ENCODE results near the gene MELK. TPM values are rescaled to one million over a fixed set of nuclear protein-coding genes. Genes with fewer than 3 reads are reported as not detected.

MELK gene
- total and polyA plus RNA-seq, 2 of the 13 experiments (the other 11 are each of a cell fraction or from before 2014, with no cell fraction given), result 16.7 to 50.4 TPM

DNA sequence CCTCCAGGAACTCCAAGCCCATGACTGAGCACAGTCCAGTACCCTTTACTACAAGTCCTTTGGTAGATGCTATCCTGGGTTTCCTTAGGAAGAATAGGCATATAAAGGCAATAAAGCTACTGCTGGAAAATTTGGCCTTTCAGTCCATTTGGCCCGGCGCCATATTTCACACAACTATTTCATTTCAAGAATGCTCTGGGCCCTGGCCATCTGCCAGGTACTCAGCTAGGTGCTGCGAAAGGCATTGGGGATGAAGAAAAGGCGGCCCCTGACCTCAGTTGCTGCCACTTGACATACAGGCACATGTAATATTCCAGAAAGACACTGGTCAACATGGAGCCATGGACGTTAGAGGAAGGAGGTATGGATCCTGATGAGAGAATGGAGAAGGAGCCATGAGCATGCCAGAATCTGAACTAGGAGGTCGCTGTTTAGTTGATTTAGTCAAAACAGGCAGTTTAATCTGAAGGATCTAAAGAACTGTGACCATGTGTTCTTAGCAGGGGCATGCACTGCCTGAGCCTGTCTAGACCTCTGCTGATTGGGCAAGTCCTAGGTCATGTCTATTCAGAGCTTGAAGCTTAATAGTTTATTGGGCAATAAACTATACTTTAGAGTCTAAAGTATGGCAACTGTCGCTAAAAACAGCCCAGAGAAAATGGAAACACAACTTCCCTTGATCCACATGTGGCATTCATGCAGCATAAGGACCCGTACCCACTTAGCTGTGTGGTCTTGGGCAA, 149.3 kb downstream of the MELK start:
- no peak overlapping the region for H3K4me2 ChIP-seq (ENCODE audit: low read depth, low read length)
- ChIA-PET CTCF (ENCODE audit: low intra/inter-chr PET ratio, low total read pairs) (no interaction called here), POLR2A (no interaction called here)
- BruUV-seq (replicated peaks), result no TSS peak
- 47% methylated on average over 8 of the region's 8 CpGs for WGBS (ENCODE audit: low lambda C conversion rate)
- DNase-seq (ENCODE audit: low spot score), result no peak
- no peaks in the 10 kb centered on the region for H3K79me2 ChIP-seq (ENCODE audit: insufficient read depth, low read length)
- FAIRE-seq, result no peak
- no peaks in the 10 kb centered on the region for H3K4me1 ChIP-seq (ENCODE audit: insufficient read depth, low read length)
- no peak overlapping the region for H3K9ac ChIP-seq (ENCODE audit: insufficient read depth, low read depth, low read length)
- no peaks in the 10 kb centered on the region for H4K20me1 ChIP-seq (ENCODE audit: insufficient read depth, low read length)
- H3K27me3 ChIP-seq (ENCODE audit: control insufficient read depth in 1 of 2, insufficient read depth in 2 of 2, low read length in 2 of 2), result peaks cover 0 to 14% of the 10 kb centered on the region in 2 experiments; a peak in 2 of 5 replicates
- ATAC-seq, result no peak
- H3K36me3 ChIP-seq (replicated peaks in 1 of 2; ENCODE audit: control insufficient read depth in 1 of 2, insufficient read depth in 2 of 2, low read length in 2 of 2), result no peaks in the 10 kb centered on the region
- no peak overlapping the region for H3K27ac ChIP-seq (ENCODE audit: extremely low read length, insufficient read depth, low read length)
- no peak overlapping the region for H2AFZ ChIP-seq (ENCODE audit: low read length)
- H3K4me3 ChIP-seq (replicated peaks in 1 of 3; ENCODE audit: insufficient read depth in 1 of 3, low read depth in 2 of 3, low read length in 3 of 3), result no peak overlapping the region
- in situ Hi-C loops (cut with HindIII; ENCODE audit: extremely low pct_ligation_motif_present, low pct_unique_long_range_greater_than_20kb), result no loop called here
- H3K9me3 ChIP-seq (ENCODE audit: low read length), result no peaks in the 10 kb centered on the region
- intact Hi-C loops (cut with micrococcal nuclease; ENCODE audit: unreplicated experiment), result no loop called here
- TF ChIP-seq, protein P1, sequence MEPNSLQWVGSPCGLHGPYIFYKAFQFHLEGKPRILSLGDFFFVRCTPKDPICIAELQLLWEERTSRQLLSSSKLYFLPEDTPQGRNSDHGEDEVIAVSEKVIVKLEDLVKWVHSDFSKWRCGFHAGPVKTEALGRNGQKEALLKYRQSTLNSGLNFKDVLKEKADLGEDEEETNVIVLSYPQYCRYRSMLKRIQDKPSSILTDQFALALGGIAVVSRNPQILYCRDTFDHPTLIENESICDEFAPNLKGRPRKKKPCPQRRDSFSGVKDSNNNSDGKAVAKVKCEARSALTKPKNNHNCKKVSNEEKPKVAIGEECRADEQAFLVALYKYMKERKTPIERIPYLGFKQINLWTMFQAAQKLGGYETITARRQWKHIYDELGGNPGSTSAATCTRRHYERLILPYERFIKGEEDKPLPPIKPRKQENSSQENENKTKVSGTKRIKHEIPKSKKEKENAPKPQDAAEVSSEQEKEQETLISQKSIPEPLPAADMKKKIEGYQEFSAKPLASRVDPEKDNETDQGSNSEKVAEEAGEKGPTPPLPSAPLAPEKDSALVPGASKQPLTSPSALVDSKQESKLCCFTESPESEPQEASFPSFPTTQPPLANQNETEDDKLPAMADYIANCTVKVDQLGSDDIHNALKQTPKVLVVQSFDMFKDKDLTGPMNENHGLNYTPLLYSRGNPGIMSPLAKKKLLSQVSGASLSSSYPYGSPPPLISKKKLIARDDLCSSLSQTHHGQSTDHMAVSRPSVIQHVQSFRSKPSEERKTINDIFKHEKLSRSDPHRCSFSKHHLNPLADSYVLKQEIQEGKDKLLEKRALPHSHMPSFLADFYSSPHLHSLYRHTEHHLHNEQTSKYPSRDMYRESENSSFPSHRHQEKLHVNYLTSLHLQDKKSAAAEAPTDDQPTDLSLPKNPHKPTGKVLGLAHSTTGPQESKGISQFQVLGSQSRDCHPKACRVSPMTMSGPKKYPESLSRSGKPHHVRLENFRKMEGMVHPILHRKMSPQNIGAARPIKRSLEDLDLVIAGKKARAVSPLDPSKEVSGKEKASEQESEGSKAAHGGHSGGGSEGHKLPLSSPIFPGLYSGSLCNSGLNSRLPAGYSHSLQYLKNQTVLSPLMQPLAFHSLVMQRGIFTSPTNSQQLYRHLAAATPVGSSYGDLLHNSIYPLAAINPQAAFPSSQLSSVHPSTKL (CRISPR knock-in tag; IDR thresholded peaks at IDR 0.05), result no peak
- no peak for TF ChIP-seq AGO1 (IDR thresholded peaks at IDR 0.05; ENCODE audit: low read depth, low read length, poor library complexity, severe bottlenecking)
- TF ChIP-seq, protein P2, sequence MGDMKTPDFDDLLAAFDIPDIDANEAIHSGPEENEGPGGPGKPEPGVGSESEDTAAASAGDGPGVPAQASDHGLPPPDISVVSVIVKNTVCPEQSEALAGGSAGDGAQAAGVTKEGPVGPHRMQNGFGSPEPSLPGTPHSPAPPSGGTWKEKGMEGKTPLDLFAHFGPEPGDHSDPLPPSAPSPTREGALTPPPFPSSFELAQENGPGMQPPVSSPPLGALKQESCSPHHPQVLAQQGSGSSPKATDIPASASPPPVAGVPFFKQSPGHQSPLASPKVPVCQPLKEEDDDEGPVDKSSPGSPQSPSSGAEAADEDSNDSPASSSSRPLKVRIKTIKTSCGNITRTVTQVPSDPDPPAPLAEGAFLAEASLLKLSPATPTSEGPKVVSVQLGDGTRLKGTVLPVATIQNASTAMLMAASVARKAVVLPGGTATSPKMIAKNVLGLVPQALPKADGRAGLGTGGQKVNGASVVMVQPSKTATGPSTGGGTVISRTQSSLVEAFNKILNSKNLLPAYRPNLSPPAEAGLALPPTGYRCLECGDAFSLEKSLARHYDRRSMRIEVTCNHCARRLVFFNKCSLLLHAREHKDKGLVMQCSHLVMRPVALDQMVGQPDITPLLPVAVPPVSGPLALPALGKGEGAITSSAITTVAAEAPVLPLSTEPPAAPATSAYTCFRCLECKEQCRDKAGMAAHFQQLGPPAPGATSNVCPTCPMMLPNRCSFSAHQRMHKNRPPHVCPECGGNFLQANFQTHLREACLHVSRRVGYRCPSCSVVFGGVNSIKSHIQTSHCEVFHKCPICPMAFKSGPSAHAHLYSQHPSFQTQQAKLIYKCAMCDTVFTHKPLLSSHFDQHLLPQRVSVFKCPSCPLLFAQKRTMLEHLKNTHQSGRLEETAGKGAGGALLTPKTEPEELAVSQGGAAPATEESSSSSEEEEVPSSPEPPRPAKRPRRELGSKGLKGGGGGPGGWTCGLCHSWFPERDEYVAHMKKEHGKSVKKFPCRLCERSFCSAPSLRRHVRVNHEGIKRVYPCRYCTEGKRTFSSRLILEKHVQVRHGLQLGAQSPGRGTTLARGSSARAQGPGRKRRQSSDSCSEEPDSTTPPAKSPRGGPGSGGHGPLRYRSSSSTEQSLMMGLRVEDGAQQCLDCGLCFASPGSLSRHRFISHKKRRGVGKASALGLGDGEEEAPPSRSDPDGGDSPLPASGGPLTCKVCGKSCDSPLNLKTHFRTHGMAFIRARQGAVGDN (CRISPR knock-in tag; IDR thresholded peaks at IDR 0.05), result no peak
- TF ChIP-seq EEA1 (CRISPR knock-in tag; IDR thresholded peaks at IDR 0.05; ENCODE audit: borderline replicate concordance), result no peak
- TF ChIP-seq, protein P3, sequence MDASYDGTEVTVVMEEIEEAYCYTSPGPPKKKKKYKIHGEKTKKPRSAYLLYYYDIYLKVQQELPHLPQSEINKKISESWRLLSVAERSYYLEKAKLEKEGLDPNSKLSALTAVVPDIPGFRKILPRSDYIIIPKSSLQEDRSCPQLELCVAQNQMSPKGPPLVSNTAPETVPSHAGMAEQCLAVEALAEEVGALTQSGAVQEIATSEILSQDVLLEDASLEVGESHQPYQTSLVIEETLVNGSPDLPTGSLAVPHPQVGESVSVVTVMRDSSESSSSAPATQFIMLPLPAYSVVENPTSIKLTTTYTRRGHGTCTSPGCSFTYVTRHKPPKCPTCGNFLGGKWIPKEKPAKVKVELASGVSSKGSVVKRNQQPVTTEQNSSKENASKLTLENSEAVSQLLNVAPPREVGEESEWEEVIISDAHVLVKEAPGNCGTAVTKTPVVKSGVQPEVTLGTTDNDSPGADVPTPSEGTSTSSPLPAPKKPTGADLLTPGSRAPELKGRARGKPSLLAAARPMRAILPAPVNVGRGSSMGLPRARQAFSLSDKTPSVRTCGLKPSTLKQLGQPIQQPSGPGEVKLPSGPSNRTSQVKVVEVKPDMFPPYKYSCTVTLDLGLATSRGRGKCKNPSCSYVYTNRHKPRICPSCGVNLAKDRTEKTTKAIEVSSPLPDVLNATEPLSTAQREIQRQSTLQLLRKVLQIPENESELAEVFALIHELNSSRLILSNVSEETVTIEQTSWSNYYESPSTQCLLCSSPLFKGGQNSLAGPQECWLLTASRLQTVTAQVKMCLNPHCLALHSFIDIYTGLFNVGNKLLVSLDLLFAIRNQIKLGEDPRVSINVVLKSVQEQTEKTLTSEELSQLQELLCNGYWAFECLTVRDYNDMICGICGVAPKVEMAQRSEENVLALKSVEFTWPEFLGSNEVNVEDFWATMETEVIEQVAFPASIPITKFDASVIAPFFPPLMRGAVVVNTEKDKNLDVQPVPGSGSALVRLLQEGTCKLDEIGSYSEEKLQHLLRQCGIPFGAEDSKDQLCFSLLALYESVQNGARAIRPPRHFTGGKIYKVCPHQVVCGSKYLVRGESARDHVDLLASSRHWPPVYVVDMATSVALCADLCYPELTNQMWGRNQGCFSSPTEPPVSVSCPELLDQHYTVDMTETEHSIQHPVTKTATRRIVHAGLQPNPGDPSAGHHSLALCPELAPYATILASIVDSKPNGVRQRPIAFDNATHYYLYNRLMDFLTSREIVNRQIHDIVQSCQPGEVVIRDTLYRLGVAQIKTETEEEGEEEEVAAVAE (CRISPR knock-in tag; IDR thresholded peaks at IDR 0.05; ENCODE audit: borderline replicate concordance), result no peak
- TF ChIP-seq, protein P4, sequence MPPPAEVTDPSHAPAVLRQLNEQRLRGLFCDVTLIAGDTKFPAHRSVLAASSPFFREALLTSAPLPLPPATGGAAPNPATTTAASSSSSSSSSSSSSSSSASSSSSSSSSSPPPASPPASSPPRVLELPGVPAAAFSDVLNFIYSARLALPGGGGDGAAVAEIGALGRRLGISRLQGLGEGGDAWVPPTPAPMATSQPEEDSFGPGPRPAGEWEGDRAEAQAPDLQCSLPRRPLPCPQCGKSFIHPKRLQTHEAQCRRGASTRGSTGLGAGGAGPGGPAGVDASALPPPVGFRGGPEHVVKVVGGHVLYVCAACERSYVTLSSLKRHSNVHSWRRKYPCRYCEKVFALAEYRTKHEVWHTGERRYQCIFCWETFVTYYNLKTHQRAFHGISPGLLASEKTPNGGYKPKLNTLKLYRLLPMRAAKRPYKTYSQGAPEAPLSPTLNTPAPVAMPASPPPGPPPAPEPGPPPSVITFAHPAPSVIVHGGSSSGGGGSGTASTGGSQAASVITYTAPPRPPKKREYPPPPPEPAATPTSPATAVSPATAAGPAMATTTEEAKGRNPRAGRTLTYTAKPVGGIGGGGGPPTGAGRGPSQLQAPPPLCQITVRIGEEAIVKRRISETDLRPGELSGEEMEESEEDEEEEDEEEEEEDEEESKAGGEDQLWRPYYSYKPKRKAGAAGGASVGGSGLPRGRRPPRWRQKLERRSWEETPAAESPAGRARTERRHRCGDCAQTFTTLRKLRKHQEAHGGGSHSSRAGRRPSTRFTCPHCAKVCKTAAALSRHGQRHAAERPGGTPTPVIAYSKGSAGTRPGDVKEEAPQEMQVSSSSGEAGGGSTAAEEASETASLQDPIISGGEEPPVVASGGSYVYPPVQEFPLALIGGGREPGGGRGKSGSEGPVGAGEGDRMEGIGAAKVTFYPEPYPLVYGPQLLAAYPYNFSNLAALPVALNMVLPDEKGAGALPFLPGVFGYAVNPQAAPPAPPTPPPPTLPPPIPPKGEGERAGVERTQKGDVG (CRISPR knock-in tag; IDR thresholded peaks at IDR 0.05; ENCODE audit: borderline replicate concordance), result no peak
